ENCODE data around the gene TRIB2. TPM values are rescaled to one million over a fixed set of nuclear protein-coding genes. Genes with fewer than 3 reads are reported as not detected.

Gene TRIB2
- total RNA-seq, 4 donors from 2014 or later: 26.1 to 52.5 (median 29.1) TPM

DNA sequence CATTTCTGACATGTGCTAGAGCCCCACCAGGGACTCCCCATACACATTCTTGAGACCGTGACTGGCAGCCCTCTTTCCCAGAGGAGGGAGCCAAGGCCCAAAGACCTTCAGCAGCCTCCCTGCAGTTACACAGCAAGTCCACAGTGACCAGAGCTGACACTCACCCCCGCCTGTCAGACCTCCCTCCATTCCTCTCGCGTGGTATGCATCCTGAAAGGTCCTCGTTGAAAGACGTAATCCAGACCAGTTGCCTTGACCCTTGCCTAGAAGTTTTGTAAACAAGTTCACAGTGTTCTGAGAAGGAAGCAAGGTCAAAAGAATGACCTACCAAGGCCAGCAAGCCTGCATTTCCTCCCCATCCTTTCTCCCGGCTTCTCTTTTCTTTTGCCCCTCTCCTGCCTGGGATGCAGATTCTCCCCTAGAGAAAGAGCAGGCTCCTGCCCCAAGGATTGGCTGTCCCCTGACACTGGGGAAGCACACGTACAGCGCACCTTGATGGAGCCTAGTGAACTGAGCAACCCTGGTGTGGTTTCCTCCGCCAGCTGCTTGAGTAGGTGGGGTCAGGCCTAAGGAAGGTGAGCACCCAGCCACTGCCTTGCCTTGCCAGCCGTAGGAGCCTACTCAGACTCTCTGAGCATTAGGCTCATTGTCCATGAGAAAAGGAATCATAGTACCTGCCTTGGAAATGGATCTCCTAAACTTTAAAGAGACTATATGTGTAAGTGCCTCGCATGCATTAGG is 18.3 kb downstream of the TRIB2 start:
- TF ChIP-seq, protein P1, sequence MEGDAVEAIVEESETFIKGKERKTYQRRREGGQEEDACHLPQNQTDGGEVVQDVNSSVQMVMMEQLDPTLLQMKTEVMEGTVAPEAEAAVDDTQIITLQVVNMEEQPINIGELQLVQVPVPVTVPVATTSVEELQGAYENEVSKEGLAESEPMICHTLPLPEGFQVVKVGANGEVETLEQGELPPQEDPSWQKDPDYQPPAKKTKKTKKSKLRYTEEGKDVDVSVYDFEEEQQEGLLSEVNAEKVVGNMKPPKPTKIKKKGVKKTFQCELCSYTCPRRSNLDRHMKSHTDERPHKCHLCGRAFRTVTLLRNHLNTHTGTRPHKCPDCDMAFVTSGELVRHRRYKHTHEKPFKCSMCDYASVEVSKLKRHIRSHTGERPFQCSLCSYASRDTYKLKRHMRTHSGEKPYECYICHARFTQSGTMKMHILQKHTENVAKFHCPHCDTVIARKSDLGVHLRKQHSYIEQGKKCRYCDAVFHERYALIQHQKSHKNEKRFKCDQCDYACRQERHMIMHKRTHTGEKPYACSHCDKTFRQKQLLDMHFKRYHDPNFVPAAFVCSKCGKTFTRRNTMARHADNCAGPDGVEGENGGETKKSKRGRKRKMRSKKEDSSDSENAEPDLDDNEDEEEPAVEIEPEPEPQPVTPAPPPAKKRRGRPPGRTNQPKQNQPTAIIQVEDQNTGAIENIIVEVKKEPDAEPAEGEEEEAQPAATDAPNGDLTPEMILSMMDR (IDR thresholded peaks at IDR 0.05): no peak
- no peak for TF ChIP-seq POLR2A (IDR thresholded peaks at IDR 0.05)
- intact Hi-C loops (cut with DNase I; ENCODE audit: low total_unique reads): no loop called here
- no peak overlapping the region for H3K4me3 ChIP-seq (ENCODE audit: low read depth, poor library complexity, severe bottlenecking)
- no peak for DNase-seq (ENCODE audit: low spot score in 2 of 2)
- WGBS, 2 donors: 85 to 88% methylated on average over 12 of the region's 12 CpGs

DNA sequence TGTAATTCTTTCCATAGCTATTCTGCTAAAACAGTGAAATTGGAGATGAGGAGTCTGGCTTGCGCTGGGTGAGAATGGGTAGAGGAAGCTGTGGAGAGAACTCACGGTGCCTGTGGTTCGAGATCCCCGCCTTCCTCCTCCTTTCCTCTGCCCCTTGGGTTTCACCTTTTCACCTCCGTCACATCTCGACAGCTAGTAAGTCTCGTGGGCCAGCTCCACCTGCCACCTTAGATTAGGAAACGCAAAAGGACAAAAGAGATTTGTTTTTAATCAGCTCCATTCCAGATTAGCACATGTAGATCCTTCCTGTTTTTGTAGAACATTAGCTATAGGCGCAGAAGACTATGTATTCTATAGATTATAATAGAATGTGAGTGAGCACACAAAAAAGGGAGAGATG is 20.6 kb downstream of the TRIB2 start:
- intact Hi-C loops (cut with DNase I; ENCODE audit: low total_unique reads): no loop called here
- DNase-seq (ENCODE audit: low spot score in 2 of 2): no peak
- 77 to 82% methylated on average over 9 of the region's 9 CpGs for WGBS, 2 donors

DNA sequence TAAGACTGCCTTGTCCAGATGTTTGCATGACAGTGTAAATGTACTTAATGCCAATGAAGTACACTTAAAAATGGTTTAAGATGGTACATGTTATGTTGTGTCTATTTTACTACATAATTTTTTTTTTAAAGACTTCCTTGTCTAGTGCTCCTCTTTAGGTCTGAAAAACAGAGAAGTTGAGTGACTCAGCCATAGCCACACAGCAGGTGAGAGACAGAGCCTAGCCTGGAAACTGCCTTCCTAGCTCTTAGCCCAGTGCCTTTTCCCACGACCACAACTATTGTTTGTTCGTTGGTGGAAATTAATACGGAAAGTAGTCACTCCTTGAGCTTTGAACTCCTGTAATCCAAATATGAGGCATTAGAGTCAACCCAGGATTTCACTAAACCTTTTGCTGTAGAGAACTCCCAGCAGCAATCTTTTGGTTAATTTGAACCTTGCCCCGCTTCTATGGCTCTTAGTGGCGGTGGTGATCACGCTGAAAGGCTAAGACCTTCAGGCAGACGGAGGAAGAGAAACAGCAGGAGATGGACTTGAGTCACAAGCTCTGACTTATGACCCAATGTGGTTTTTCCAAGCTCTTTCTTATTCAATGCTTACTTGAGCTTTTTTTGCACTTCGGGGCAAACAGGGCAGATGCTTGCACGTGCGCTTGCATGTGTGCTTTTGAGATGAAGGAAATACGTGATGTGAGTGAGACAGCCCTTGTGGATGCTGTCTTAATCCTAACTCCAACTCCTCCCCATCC is 21.2 kb downstream of the TRIB2 start:
- H3K4me3 ChIP-seq (ENCODE audit: low read depth, poor library complexity, severe bottlenecking): no peak overlapping the region
- intact Hi-C loops (cut with DNase I; ENCODE audit: low total_unique reads): no loop called here
- TF ChIP-seq, protein P1 (IDR thresholded peaks at IDR 0.05): no peak
- no peak for TF ChIP-seq POLR2A (IDR thresholded peaks at IDR 0.05)
- 72 to 74% methylated on average over 11 of the region's 11 CpGs for whole genome bisulfite sequencing, 2 donors
- DNase-seq (ENCODE audit: low spot score in 2 of 2): peak in 1 of 2 donors; percentile 43

More for the DNA sequence above, 20.6 kb downstream of the TRIB2 start:
- no peak for TF ChIP-seq POLR2A (IDR thresholded peaks at IDR 0.05)
- TF ChIP-seq, protein P1 (IDR thresholded peaks at IDR 0.05): no peak
- no peak overlapping the region for H3K4me3 ChIP-seq (ENCODE audit: low read depth, poor library complexity, severe bottlenecking)

DNA sequence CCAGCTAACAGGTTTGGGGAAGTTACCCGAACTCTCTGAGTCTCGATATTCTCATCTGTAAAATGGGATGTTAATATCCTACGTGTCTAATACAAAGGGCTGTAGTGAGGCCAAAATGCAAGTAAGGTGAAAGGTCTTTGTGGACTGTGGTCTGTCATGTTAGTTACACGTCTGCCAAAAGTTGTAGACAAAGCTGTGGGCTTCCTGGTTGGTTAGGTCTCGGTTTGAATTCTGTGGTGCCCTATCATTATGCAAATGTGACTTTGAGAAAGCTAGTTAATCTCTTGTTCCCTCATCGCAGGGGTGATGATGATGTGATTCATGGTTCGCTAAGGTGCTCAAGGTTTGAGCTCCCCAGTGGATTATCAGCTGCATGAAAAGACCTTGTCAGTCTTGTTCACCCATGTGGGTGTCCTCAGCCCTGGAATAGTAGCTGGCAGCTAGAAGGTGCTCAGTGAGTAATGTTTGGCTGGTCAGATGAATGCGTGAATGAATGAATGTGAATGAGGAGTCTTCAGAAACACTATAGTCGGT is 23.1 kb downstream of the TRIB2 start:
- no peak for DNase-seq (ENCODE audit: low spot score in 2 of 2)
- intact Hi-C loops (cut with DNase I; ENCODE audit: low total_unique reads): loop anchor here (10.0 kb wide), 1 partner anchor 1805 kb away; no protein-coding TSS in a partner anchor
- TF ChIP-seq, protein P1 (IDR thresholded peaks at IDR 0.05): no peak
- TF ChIP-seq POLR2A (IDR thresholded peaks at IDR 0.05): no peak
- 89 to 97% methylated on average over 9 of the region's 9 CpGs for WGBS, 2 donors
- no peak overlapping the region for H3K4me3 ChIP-seq (ENCODE audit: low read depth, poor library complexity, severe bottlenecking)

DNA sequence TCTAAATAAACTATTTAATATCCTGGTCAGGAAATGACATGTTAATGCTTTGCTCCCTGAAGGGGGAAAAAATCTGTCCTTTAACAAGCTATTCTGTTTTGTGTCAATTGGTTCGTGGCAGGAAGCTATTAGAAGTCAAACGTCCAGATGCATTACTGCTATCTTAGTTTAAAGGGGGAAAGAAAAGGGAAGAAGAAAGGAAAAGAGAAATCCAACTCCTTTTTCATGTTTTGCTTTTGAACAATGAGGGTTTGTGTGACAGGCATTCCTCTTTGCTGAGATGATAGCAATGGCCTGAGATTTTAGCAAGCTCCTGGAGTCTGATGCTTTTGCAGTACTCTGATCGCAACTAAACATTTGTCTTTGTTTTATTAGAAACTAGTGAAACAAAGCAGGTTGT is 24.6 kb downstream of the TRIB2 start:
- WGBS, 2 donors: 60 to 65% methylated on average over 3 of the region's 3 CpGs
- H3K4me3 ChIP-seq (ENCODE audit: low read depth, poor library complexity, severe bottlenecking): no peak overlapping the region
- TF ChIP-seq POLR2A (IDR thresholded peaks at IDR 0.05): no peak
- TF ChIP-seq, protein P1 (IDR thresholded peaks at IDR 0.05): no peak
- intact Hi-C loops (cut with DNase I; ENCODE audit: low total_unique reads): loop anchor here (10.0 kb wide), 1 partner anchor 1807 kb away; no protein-coding TSS in a partner anchor
- DNase-seq (ENCODE audit: low spot score in 2 of 2): no peak

Measured in lower leg skin (tissue), 4 donors.